IMR-90 (cell line): ENCODE data around the gene MAML2. TPM values are rescaled to one million over a fixed set of nuclear protein-coding genes. Genes with fewer than 3 reads are reported as not detected.

Experiments
- ATAC-seq: fragments of 200-7000 bp; cut with Tn5 transposase; 2 replicates; pipeline ENCODE4 v1.9.1; 2020; ENCODE audit warnings: low read depth, mild to moderate bottlenecking, moderate library complexity
- BruUV-seq: library from RNA; stranded (reverse); fragments of 400-500 nt; replicated peaks from 2 replicates; lab custom pipeline; 2021; lab: Mats Ljungman, UMichigan
- CTCF ChIA-PET: fragments of 300-600 bp; formaldehyde crosslinking; extraction: SDS; loops from one replicate; lab custom pipeline; 2021; ENCODE audit warnings: antibody characterized with exemption; lab: Yijun Ruan, JAX
- POLR2A ChIA-PET: fragments of 300-600 bp; sonication (Branson Sonifier 250); formaldehyde crosslinking; loops from one replicate; lab custom pipeline; 2022; ENCODE audit warnings: antibody characterized with exemption; ENCODE audit not compliant: unreplicated experiment; lab: Charles Lee
- DNase-seq: peaks from one replicate; pipeline ENCODE4 v3.0.0; 2013
- H2AFZ ChIP-seq: replicated peaks from 2 replicates; pipeline ENCODE3; 2013; ENCODE audit warnings: low read length, mild to moderate bottlenecking; ENCODE audit not compliant: poor library complexity
- H2AK5ac ChIP-seq: 2 replicates; pipeline ENCODE4 v1.6.1; 2013; ENCODE audit warnings: low read depth, low read length, inconsistent platforms
- H2AK9ac ChIP-seq: replicated peaks from 2 replicates; pipeline ENCODE3; 2013; ENCODE audit warnings: mild to moderate bottlenecking, low read depth, low read length, moderate library complexity; ENCODE audit not compliant: poor library complexity
- H2BK120ac ChIP-seq: 2 replicates; pipeline ENCODE4 v1.6.1; 2013; ENCODE audit warnings: low read depth, low read length, inconsistent platforms
- H2BK15ac ChIP-seq: 3 replicates; pipeline ENCODE4 v1.6.1; 2013; ENCODE audit warnings: low read depth, low read length, inconsistent platforms
- H2BK20ac ChIP-seq: 2 replicates; pipeline ENCODE4 v1.6.1; 2013; ENCODE audit warnings: low read depth, mild to moderate bottlenecking, inconsistent platforms, low read length, moderate library complexity
- H2BK5ac ChIP-seq: 2 replicates; pipeline ENCODE4 v1.6.1; 2013; ENCODE audit warnings: mild to moderate bottlenecking, low read depth, low read length, inconsistent platforms; ENCODE audit not compliant: poor library complexity, severe bottlenecking
- H3K14ac ChIP-seq: replicated peaks from 2 replicates; pipeline ENCODE4 v1.6.1; 2013; ENCODE audit warnings: low read depth, low read length, inconsistent platforms
- H3K18ac ChIP-seq: 2 replicates; pipeline ENCODE4 v1.6.1; 2013; ENCODE audit warnings: low read depth, low read length, control low read depth
- H3K23ac ChIP-seq: 2 replicates; pipeline ENCODE4 v1.6.1; 2013; ENCODE audit warnings: low read depth, low read length, inconsistent platforms
- H3K27ac ChIP-seq: 2 replicates; pipeline ENCODE4 v1.5.1; 2013; ENCODE audit warnings: mild to moderate bottlenecking, control low read depth, low read length; ENCODE audit not compliant: insufficient read depth
- H3K27me3 ChIP-seq: 2 replicates; pipeline ENCODE4 v1.6.1; 2013; ENCODE audit warnings: low read length; ENCODE audit not compliant: control insufficient read depth, insufficient read depth
- H3K36me3 ChIP-seq: 2 replicates; pipeline ENCODE4 v1.6.1; 2013; ENCODE audit warnings: low read length, mixed read lengths; ENCODE audit not compliant: control insufficient read depth, insufficient read depth
- H3K4ac ChIP-seq: 2 replicates; pipeline ENCODE4 v1.6.1; 2013; ENCODE audit warnings: low read depth, low read length, inconsistent platforms
- H3K4me1 ChIP-seq: 2 replicates; pipeline ENCODE4 v1.6.1; 2013; ENCODE audit warnings: low read length, mixed read lengths; ENCODE audit not compliant: control insufficient read depth, insufficient read depth
- H3K4me2 ChIP-seq: 2 replicates; pipeline ENCODE4 v1.6.1; 2013; ENCODE audit warnings: low read depth, mild to moderate bottlenecking, control low read depth, low read length, moderate library complexity
- H3K4me3 ChIP-seq: 2 replicates; pipeline ENCODE4 v1.5.1; 2013; ENCODE audit warnings: low read depth, mild to moderate bottlenecking, control low read depth, low read length, moderate library complexity; ENCODE audit not compliant: insufficient read depth
- H3K56ac ChIP-seq: 2 replicates; pipeline ENCODE4 v1.6.1; 2013; ENCODE audit warnings: low read length, inconsistent platforms; ENCODE audit not compliant: insufficient read depth; ENCODE audit errors: extremely low read depth
- H3K79me1 ChIP-seq, 2 experiments: 2 replicates each; pipeline ENCODE4 v1.6.1; 2013; ENCODE audit warnings: low read length in 2 of 2, inconsistent platforms in 1 of 2, low read depth in 1 of 2
- H3K9ac ChIP-seq: 2 replicates; pipeline ENCODE4 v1.6.1; 2013; ENCODE audit warnings: low read depth, low read length, control low read depth
- H3K9me1 ChIP-seq: 2 replicates; pipeline ENCODE4 v1.6.1; 2013; ENCODE audit warnings: low read length, inconsistent platforms; ENCODE audit not compliant: insufficient read depth
- H3K9me3 ChIP-seq: 2 replicates; pipeline ENCODE4 v1.6.1; 2013; ENCODE audit warnings: low read length; ENCODE audit not compliant: control insufficient read depth, insufficient read depth
- H4K20me1 ChIP-seq: 2 replicates; pipeline ENCODE4 v1.6.1; 2013; ENCODE audit warnings: low read length, inconsistent platforms; ENCODE audit not compliant: insufficient read depth
- H4K5ac ChIP-seq: 2 replicates; pipeline ENCODE4 v1.6.1; 2013; ENCODE audit warnings: mild to moderate bottlenecking, low read depth, low read length, control low read depth
- H4K8ac ChIP-seq, 2 experiments: 2 replicates each; pipeline ENCODE4 v1.6.1; 2013; ENCODE audit warnings: low read depth in 2 of 2, low read length in 2 of 2, control low read depth in 1 of 2, inconsistent platforms in 1 of 2
- H4K91ac ChIP-seq: 2 replicates; pipeline ENCODE4 v1.6.1; 2013; ENCODE audit warnings: low read depth, low read length, inconsistent platforms; ENCODE audit not compliant: insufficient read depth
- BHLHE40 ChIP-seq: fragments of 150-350 bp; IDR thresholded peaks from 2 replicates; pipeline ENCODE4 v1.6.1; 2016; ENCODE audit warnings: mild to moderate bottlenecking, low read depth, low read length
- CEBPB ChIP-seq: IDR thresholded peaks from 2 replicates; pipeline ENCODE4 v1.6.1; 2012; ENCODE audit warnings: low read depth, low read length, improper control_type of control experiment
- CHD1 ChIP-seq: IDR thresholded peaks from 2 replicates; pipeline ENCODE4 v1.6.1; 2012; ENCODE audit warnings: low read depth, low read length, improper control_type of control experiment
- FOS ChIP-seq: fragments of 150-350 bp; IDR thresholded peaks from 2 replicates; pipeline ENCODE4 v1.6.1; 2016; ENCODE audit warnings: low read depth, low read length
- MAFK ChIP-seq: IDR thresholded peaks from 2 replicates; pipeline ENCODE4 v1.6.1; 2012; ENCODE audit warnings: low read depth, low read length, improper control_type of control experiment
- MAZ ChIP-seq: IDR thresholded peaks from 2 replicates; pipeline ENCODE4 v1.6.1; 2012; ENCODE audit warnings: low read depth, mild to moderate bottlenecking, low read length, improper control_type of control experiment, moderate library complexity, borderline replicate concordance
- MXI1 ChIP-seq: IDR thresholded peaks from 2 replicates; pipeline ENCODE4 v1.6.1; 2012; ENCODE audit warnings: low read depth, mild to moderate bottlenecking, low read length, moderate library complexity, borderline replicate concordance
- NFE2L2 ChIP-seq: fragments of 150-350 bp; IDR thresholded peaks from 2 replicates; pipeline ENCODE4 v1.6.1; 2016; ENCODE audit warnings: low read depth, mild to moderate bottlenecking, low read length
- POLR2A ChIP-seq: IDR thresholded peaks from 2 replicates; pipeline ENCODE4 v1.6.1; 2012; ENCODE audit warnings: mild to moderate bottlenecking, low read depth, low read length
- RAD21 ChIP-seq: IDR thresholded peaks from 2 replicates; pipeline ENCODE4 v1.6.1; 2012; ENCODE audit warnings: low read length, improper control_type of control experiment
- RCOR1 ChIP-seq: IDR thresholded peaks from 2 replicates; pipeline ENCODE4 v1.6.1; 2012; ENCODE audit warnings: mild to moderate bottlenecking, low read length, improper control_type of control experiment; ENCODE audit not compliant: insufficient replicate concordance
- RFX5 ChIP-seq: IDR thresholded peaks from 2 replicates; pipeline ENCODE4 v1.8.0; 2012; ENCODE audit warnings: low read depth, mild to moderate bottlenecking, low read length, moderate library complexity
- SMC3 ChIP-seq: fragments of 150-350 bp; IDR thresholded peaks from 2 replicates; pipeline ENCODE4 v1.6.1; 2016; ENCODE audit warnings: low read depth, mild to moderate bottlenecking, antibody characterized with exemption, low read length, moderate library complexity
- WGBS, 2 experiments: methylation state at CpG; one replicate each; pipeline versions ENCODE4 v1.1.5 to v1.1.7; 2013; ENCODE audit warnings: missing lambda C conversion rate in 2 of 2; ENCODE audit not compliant: insufficient read length in 1 of 2; ENCODE audit errors: extremely low coverage in 2 of 2; 5-methylcytosine and 5-hydroxymethylcytosine counted together
- dilution Hi-C: fragments of 300-500 bp; cut with HindIII; formaldehyde crosslinking; loops from one replicate; pipeline ENCODE4 v1.14.3; 2018; ENCODE audit warnings: low sequenced_read_pairs; ENCODE audit not compliant: unreplicated experiment
- in situ Hi-C: fragments of 300-500 bp; cut with MboI; formaldehyde crosslinking; loops from 3 replicates; pipeline ENCODE4 v1.14.3; 2019; ENCODE audit warnings: low sequenced_read_pairs, inconsistent platforms, mixed read lengths
- intact Hi-C: fragments of 100-400 bp; cut with micrococcal nuclease; formaldehyde crosslinking; loops from 2 replicates; pipeline ENCODE4 v1.10.0; 2022
- polyA plus RNA-seq, 3 experiments: library from polyadenylated mRNA; depleted of rRNA; stranded (reverse); fragments of >200 nt; gene quantifications; 2 replicates each; pipeline ENCODE4 v1.2.3, GENCODE V29; 2012; ENCODE audit warnings: low replicate concordance in 1 of 3
- total RNA-seq: library from RNA; depleted of rRNA; stranded (reverse); fragments of >200 nt; gene quantifications from 2 replicates; pipeline ENCODE4 v1.2.3, GENCODE V29; 2012
- TF ChIP-seq, protein P1 (sequence below): fragments of 150-350 bp; IDR thresholded peaks from 2 replicates; pipeline ENCODE4 v1.6.1; 2016; ENCODE audit warnings: low read depth, mild to moderate bottlenecking, low read length, moderate library complexity, borderline replicate concordance
- TF ChIP-seq, protein P2 (sequence below): fragments of 150-350 bp; IDR thresholded peaks from 2 replicates; pipeline ENCODE4 v1.6.1; 2017; ENCODE audit warnings: mild to moderate bottlenecking, antibody characterized with exemption, low read length, low read depth
- TF ChIP-seq, protein P3 (sequence below): conservative IDR thresholded peaks from 2 replicates; pipeline ENCODE4 v1.5.1; 2012; ENCODE audit warnings: mild to moderate bottlenecking, low read depth, low read length, improper control_type of control experiment

MAML2 gene
- total and polyA plus RNA-seq, 2 of the 4 experiments (the other 2 are of a cell fraction): 15.0 to 19.5 TPM

DNA sequence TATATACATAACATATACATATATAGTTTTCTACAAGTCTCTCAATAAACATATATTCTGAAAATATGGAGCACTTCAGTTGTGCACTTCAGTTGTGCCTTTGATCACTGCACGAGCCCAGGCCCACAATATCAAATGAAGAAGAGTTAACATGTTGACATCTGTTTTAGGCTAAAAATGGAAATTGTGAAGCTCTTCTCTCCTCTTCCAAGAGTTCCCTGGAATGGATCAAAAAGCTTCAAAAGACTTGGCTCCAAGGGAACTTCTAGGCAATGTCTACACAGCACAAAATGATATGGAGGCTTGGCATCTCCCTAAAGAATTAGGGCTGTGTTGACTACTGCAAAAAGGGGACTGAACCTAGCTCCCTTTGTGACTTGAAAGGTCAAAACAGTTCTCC, 36.9 kb downstream of the MAML2 start:
- H3K4me2 ChIP-seq: peak overlapping the region; percentile 89
- H3K18ac ChIP-seq: peak overlapping the region; percentile 79; the same call in 1 of the 2 replicates
- 0 out of 3 replicates have a peak overlapping the region, but pooled peaks have one; percentile 26 for H2BK15ac ChIP-seq
- DNase-seq (no peak), ATAC-seq (no peak)
- peak overlapping the region; percentile 89 for H2BK5ac ChIP-seq
- H4K8ac ChIP-seq: peak overlapping the region; percentile 49 to 68
- H2AFZ ChIP-seq: no peak overlapping the region
- peak overlapping the region; percentile 88 for H3K14ac ChIP-seq
- peak overlapping the region; percentile 53; the same call in 1 of the 2 replicates for H3K4ac ChIP-seq
- H3K27me3 ChIP-seq: no peaks in the 10 kb centered on the region
- H4K5ac ChIP-seq: peak overlapping the region; percentile 7; the same call in 1 of the 2 replicates
- peak overlapping the region; percentile 88 for H3K27ac ChIP-seq
- in situ Hi-C loops (no loop called here), dilution Hi-C loops (no loop called here), intact Hi-C loops (loop anchor here (2.0 kb wide), 1 partner anchor 37 kb away; the partner anchor contains the start of gene MAML2)
- H3K9me3 ChIP-seq: no peaks in the 10 kb centered on the region
- H4K91ac ChIP-seq: peak overlapping the region; percentile 46; the same call in 1 of the 2 replicates
- H2BK120ac ChIP-seq: peak overlapping the region; percentile 56
- H3K4me3 ChIP-seq: no peak overlapping the region
- peaks cover 18% of the 10 kb centered on the region for H3K9me1 ChIP-seq
- peak overlapping the region; percentile 41 for H2BK20ac ChIP-seq
- H4K20me1 ChIP-seq: peaks cover 8% of the 10 kb centered on the region; the same call in 1 of the 2 replicates
- WGBS, 2 experiments: no CpG with 5 or more reads among the region's 1 CpG
- H2AK5ac ChIP-seq: 0 out of 2 replicates have a peak overlapping the region, but pooled peaks have one; percentile 1
- H3K79me1 ChIP-seq: peaks cover 25 to 68% of the 10 kb centered on the region in 2 experiments
- no peaks in the 10 kb centered on the region for H3K36me3 ChIP-seq
- no peak overlapping the region for H2AK9ac ChIP-seq
- ChIA-PET CTCF (interaction anchor here (0.7 to 1.0 kb wide), 2 partner anchors 33 to 35 kb away, joined by 3 read pairs; no protein-coding TSS in a partner anchor), POLR2A (no interaction called here)
- H3K9ac ChIP-seq: peak overlapping the region; percentile 56; the same call in 1 of the 2 replicates
- peak overlapping the region; percentile 68; the same call in 1 of the 2 replicates for H3K56ac ChIP-seq
- TF ChIP-seq RCOR1: no peak
- TF ChIP-seq, protein P1, sequence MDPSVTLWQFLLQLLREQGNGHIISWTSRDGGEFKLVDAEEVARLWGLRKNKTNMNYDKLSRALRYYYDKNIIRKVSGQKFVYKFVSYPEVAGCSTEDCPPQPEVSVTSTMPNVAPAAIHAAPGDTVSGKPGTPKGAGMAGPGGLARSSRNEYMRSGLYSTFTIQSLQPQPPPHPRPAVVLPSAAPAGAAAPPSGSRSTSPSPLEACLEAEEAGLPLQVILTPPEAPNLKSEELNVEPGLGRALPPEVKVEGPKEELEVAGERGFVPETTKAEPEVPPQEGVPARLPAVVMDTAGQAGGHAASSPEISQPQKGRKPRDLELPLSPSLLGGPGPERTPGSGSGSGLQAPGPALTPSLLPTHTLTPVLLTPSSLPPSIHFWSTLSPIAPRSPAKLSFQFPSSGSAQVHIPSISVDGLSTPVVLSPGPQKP: no peak
- no peak for TF ChIP-seq BHLHE40
- TF ChIP-seq RAD21: no peak
- no peak for TF ChIP-seq MAZ
- no peak for TF ChIP-seq MXI1
- no peak for TF ChIP-seq NFE2L2
- TF ChIP-seq SMC3: no peak
- TF ChIP-seq POLR2A: no peak
- TF ChIP-seq RFX5: no peak
- no peak for TF ChIP-seq FOS
- TF ChIP-seq, protein P2, sequence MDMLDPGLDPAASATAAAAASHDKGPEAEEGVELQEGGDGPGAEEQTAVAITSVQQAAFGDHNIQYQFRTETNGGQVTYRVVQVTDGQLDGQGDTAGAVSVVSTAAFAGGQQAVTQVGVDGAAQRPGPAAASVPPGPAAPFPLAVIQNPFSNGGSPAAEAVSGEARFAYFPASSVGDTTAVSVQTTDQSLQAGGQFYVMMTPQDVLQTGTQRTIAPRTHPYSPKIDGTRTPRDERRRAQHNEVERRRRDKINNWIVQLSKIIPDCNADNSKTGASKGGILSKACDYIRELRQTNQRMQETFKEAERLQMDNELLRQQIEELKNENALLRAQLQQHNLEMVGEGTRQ: no peak
- TF ChIP-seq MAFK: no peak
- TF ChIP-seq CHD1: no peak
- TF ChIP-seq CEBPB: no peak
- TF ChIP-seq, protein P3, sequence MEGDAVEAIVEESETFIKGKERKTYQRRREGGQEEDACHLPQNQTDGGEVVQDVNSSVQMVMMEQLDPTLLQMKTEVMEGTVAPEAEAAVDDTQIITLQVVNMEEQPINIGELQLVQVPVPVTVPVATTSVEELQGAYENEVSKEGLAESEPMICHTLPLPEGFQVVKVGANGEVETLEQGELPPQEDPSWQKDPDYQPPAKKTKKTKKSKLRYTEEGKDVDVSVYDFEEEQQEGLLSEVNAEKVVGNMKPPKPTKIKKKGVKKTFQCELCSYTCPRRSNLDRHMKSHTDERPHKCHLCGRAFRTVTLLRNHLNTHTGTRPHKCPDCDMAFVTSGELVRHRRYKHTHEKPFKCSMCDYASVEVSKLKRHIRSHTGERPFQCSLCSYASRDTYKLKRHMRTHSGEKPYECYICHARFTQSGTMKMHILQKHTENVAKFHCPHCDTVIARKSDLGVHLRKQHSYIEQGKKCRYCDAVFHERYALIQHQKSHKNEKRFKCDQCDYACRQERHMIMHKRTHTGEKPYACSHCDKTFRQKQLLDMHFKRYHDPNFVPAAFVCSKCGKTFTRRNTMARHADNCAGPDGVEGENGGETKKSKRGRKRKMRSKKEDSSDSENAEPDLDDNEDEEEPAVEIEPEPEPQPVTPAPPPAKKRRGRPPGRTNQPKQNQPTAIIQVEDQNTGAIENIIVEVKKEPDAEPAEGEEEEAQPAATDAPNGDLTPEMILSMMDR: no peak
- peaks cover 13% of the 10 kb centered on the region for H3K4me1 ChIP-seq
- BruUV-seq: no TSS peak
- peak overlapping the region; percentile 77 for H3K23ac ChIP-seq
